ENCODE results near the gene RAP1A. TPM values are rescaled to one million over a fixed set of nuclear protein-coding genes. Genes with fewer than 3 reads are reported as not detected.

RAP1A gene
- total and polyA plus RNA-seq, 3 donors from 2014 or later: 20.8 to 42.8 (median 27.6) TPM

DNA sequence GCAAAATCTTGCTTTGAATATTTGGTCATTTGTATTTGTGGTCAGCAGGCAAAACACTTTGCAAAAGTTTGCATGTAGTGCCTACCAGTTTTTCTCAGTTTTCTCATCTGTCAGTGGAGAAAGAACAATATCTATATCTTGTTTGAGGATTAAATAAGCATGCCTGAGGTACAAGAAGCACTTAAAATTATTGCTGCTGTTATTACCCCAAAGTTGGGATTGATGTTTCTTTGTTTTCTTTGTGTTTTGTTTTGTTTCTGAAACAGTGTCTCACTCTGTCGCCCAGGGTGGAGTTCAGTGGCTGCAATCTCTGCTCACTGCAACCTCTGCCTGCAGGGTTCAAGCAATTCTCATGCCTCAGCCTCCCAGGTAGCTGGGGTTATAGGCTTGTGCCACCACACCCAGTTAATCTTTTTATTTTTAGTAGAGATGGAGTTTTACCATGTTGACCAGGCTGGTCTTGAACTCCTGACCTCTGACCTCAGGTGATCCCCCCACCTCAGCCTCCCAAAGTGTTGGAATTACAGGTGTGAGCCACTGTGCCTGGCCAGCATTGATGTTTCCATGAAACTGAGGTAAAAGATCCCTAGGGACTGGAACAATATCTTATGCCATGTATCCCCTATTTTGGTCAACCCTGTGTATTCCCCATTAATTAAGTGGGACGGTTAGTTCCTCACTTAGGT is 15.9 kb downstream of the RAP1A start:
- Histone ChIP-seq H3K4me3 (no peak overlapping the region), H3K9me3 (no peaks in the 10 kb centered on the region), H3K4me1 (peaks cover 2% of the 10 kb centered on the region), H3K36me3 (ENCODE audit: low read depth, missing control alignments) (no peaks in the 10 kb centered on the region), H3K27me3 (no peaks in the 10 kb centered on the region), H3K27ac (no peak overlapping the region)
- no peak for TF ChIP-seq POLR2A (IDR thresholded peaks at IDR 0.05)
- TF ChIP-seq, protein P1, sequence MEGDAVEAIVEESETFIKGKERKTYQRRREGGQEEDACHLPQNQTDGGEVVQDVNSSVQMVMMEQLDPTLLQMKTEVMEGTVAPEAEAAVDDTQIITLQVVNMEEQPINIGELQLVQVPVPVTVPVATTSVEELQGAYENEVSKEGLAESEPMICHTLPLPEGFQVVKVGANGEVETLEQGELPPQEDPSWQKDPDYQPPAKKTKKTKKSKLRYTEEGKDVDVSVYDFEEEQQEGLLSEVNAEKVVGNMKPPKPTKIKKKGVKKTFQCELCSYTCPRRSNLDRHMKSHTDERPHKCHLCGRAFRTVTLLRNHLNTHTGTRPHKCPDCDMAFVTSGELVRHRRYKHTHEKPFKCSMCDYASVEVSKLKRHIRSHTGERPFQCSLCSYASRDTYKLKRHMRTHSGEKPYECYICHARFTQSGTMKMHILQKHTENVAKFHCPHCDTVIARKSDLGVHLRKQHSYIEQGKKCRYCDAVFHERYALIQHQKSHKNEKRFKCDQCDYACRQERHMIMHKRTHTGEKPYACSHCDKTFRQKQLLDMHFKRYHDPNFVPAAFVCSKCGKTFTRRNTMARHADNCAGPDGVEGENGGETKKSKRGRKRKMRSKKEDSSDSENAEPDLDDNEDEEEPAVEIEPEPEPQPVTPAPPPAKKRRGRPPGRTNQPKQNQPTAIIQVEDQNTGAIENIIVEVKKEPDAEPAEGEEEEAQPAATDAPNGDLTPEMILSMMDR (IDR thresholded peaks at IDR 0.05): no peak
- 66 to 68% methylated on average over 2 of the region's 2 CpGs for WGBS, 2 donors
- no peak for DNase-seq
- intact Hi-C loops (cut with DNase I; ENCODE audit: low total_unique reads): no loop called here

DNA sequence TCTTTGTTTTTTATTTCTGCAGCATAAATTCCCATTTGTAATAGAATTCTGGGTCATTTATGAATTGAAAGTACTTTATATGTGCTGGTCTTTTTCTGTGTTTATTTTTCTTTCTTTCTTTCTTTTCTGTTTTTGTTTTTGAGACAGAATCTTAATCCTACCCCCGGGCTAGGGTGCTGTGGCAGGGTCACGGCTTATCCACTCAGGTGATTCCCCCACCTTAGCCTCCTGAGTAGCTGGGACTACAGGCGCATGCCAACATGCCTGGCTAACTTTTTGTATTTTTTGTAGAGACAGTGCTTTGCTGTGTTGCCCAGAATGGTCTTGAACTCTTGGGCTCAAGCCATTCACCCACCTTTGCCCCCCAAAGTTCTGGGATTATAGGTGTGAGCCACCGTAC is 18.7 kb downstream of the RAP1A start:
- 88 to 96% methylated on average over 4 of the region's 4 CpGs for WGBS, 2 donors
- Histone ChIP-seq H3K4me3 (no peak overlapping the region), H3K9me3 (no peaks in the 10 kb centered on the region), H3K4me1 (no peaks in the 10 kb centered on the region), H3K36me3 (ENCODE audit: low read depth, missing control alignments) (no peaks in the 10 kb centered on the region), H3K27ac (no peak overlapping the region), H3K27me3 (no peaks in the 10 kb centered on the region)
- no peak for TF ChIP-seq POLR2A (IDR thresholded peaks at IDR 0.05)
- TF ChIP-seq, protein P1 (IDR thresholded peaks at IDR 0.05): no peak
- DNase-seq: no peak
- intact Hi-C loops (cut with DNase I; ENCODE audit: low total_unique reads): no loop called here

DNA sequence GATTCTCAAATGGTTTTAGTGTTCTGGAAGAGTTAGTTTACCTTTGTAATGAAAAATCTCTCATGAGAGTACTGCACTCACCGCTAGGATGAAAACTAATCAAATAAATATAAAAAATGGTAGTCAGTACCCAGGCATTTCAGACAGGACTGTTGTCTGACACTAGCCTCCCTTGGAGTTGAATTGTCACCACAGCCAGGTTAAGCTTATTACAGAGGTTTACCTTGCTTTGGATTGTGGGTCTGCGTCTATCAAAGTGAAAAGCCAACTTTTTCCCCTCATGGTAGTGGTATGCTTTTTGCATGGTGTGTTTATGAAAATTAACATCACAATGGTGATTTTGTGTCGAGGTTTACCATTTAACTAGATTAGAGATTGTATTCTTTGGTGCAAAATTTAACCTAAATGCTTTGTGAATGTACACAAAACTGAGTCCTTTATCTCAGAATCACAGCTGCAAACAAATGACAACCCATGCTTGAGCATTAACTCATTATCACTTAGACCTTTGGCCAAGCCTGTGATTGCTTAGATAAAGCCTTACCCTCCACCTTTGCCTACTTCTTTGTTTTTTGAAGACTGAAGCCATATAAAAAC is 20.1 kb downstream of the RAP1A start:
- Histone ChIP-seq H3K27me3 (no peaks in the 10 kb centered on the region), H3K27ac (no peak overlapping the region), H3K4me1 (no peaks in the 10 kb centered on the region), H3K4me3 (no peak overlapping the region), H3K9me3 (no peaks in the 10 kb centered on the region), H3K36me3 (ENCODE audit: low read depth, missing control alignments) (no peaks in the 10 kb centered on the region)
- 74 to 94% methylated on average over 3 of the region's 3 CpGs for WGBS, 2 donors
- intact Hi-C loops (cut with DNase I; ENCODE audit: low total_unique reads): no loop called here
- TF ChIP-seq, protein P1 (IDR thresholded peaks at IDR 0.05): no peak
- no peak for TF ChIP-seq POLR2A (IDR thresholded peaks at IDR 0.05)
- DNase-seq: no peak

DNA sequence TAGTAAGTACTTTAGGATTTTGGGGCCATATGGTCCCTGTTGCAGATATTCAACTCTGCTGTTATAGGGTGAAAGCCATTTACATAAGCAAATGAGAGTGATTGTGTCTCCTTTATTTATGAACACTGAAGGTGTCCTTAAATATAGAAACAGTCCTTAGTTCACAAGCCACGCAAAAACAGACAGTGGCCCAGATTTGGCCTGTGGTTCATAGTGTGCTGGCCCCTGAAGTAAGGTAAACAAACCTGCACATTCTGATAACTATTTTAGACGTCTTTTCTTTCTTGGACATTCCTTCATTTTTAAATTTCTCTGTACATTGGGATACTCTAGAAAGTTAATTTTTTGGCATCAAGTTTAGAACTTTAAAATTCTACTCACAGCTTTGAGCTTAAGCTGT is 23.5 kb downstream of the RAP1A start:
- intact Hi-C loops (cut with DNase I; ENCODE audit: low total_unique reads): no loop called here
- 77 to 89% methylated on average over 2 of the region's 2 CpGs for WGBS, 2 donors
- Histone ChIP-seq H3K9me3 (no peaks in the 10 kb centered on the region), H3K4me1 (no peaks in the 10 kb centered on the region), H3K27ac (no peak overlapping the region), H3K4me3 (no peak overlapping the region), H3K27me3 (no peaks in the 10 kb centered on the region), H3K36me3 (ENCODE audit: low read depth, missing control alignments) (no peaks in the 10 kb centered on the region)
- TF ChIP-seq, protein P1 (IDR thresholded peaks at IDR 0.05): no peak
- no peak for TF ChIP-seq POLR2A (IDR thresholded peaks at IDR 0.05)
- DNase-seq: no peak

DNA sequence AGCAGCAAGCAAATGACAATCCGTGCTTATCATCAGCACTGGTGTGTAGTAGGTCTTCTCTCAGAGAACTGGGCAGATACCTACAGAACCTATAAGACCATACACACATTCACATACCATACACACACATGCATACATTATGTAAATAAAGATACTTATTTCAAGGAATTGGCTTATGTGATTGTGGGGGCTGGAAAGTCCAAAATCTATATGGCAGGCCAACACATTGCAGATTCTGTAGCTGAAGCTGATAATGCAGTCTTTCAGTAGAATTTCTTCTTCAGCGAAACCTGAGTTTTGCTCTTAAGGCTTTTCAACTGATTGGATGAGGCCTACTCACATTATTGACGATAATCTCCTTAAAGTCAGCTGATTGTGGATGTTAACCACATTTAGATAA is 24.1 kb downstream of the RAP1A start:
- Histone ChIP-seq H3K27me3 (no peaks in the 10 kb centered on the region), H3K27ac (no peak overlapping the region), H3K4me3 (no peak overlapping the region), H3K9me3 (no peaks in the 10 kb centered on the region), H3K36me3 (ENCODE audit: low read depth, missing control alignments) (no peaks in the 10 kb centered on the region), H3K4me1 (no peaks in the 10 kb centered on the region)
- intact Hi-C loops (cut with DNase I; ENCODE audit: low total_unique reads): no loop called here
- no peak for TF ChIP-seq POLR2A (IDR thresholded peaks at IDR 0.05)
- TF ChIP-seq, protein P1 (IDR thresholded peaks at IDR 0.05): no peak
- no peak for DNase-seq
- WGBS, 2 donors: 96 to 99% methylated on average over 3 of the region's 3 CpGs

All from testis (tissue), 3 donors.